Keratinocyte (primary cell): ENCODE data around the gene FBXW12. TPM values are rescaled to one million over a fixed set of nuclear protein-coding genes. Genes with fewer than 3 reads are reported as not detected.

Source experiments
- DNase-seq: peaks from one replicate; pipeline ENCODE4 v3.0.0-alpha.2; 2011; ENCODE audit warnings: low read depth, missing footprints, low spot score
- FAIRE-seq: peaks from 2 replicates; lab custom pipeline; 2011; peaks lifted over from hg19 to GRCh38; lab: Jason Lieb, UNC
- H2AFZ ChIP-seq: 2 replicates; pipeline ENCODE4 v1.6.0; 2012; ENCODE audit warnings: low read length, control low read depth, inconsistent platforms; ENCODE audit not compliant: control insufficient read depth
- H3K27ac ChIP-seq: 2 replicates; pipeline ENCODE4 v1.5.1; 2011; ENCODE audit warnings: low read length; ENCODE audit not compliant: control insufficient read depth, insufficient read depth
- H3K27me3 ChIP-seq: 3 replicates; pipeline ENCODE4 v1.6.0; 2011; ENCODE audit warnings: low read length; ENCODE audit not compliant: control insufficient read depth, insufficient read depth; ENCODE audit errors: extremely low read depth
- H3K36me3 ChIP-seq, 2 experiments: 2 replicates in 1 of 2; 3 replicates in 1 of 2; pipeline ENCODE4 v1.5.1; 2011; ENCODE audit warnings: low read length in 2 of 2, mild to moderate bottlenecking in 1 of 2; ENCODE audit not compliant: control insufficient read depth in 2 of 2, insufficient read depth in 2 of 2; ENCODE audit errors: extremely low read depth in 1 of 2
- H3K4me1 ChIP-seq: 3 replicates; pipeline ENCODE4 v1.5.1; 2011; ENCODE audit warnings: low read length; ENCODE audit not compliant: control insufficient read depth, insufficient read depth; ENCODE audit errors: extremely low read depth
- H3K4me2 ChIP-seq: 3 replicates; pipeline ENCODE4 v1.6.0; 2011; ENCODE audit warnings: low read depth, low read length; ENCODE audit not compliant: control insufficient read depth, insufficient read depth; ENCODE audit errors: extremely low read depth
- H3K4me3 ChIP-seq, 3 experiments: fragments of 200-600 bp in 1 of 3; sonication (generic) in 1 of 3; 2 replicates in 2 of 3; 3 replicates in 1 of 3; pipeline ENCODE4 v1.5.1; 2011 to 2016; ENCODE audit warnings: low read length in 3 of 3, mild to moderate bottlenecking in 3 of 3, control low read depth in 2 of 3, inconsistent platforms in 1 of 3, low read depth in 1 of 3, mixed read lengths in 1 of 3, mixed run types in 1 of 3, moderate library complexity in 1 of 3; ENCODE audit not compliant: control insufficient read depth in 2 of 3, insufficient read depth in 2 of 3; ENCODE audit errors: extremely low read depth in 1 of 3
- H3K79me2 ChIP-seq: 2 replicates; pipeline ENCODE4 v1.6.0; 2012; ENCODE audit warnings: low read length; ENCODE audit not compliant: control insufficient read depth, insufficient read depth
- H3K9ac ChIP-seq: 3 replicates; pipeline ENCODE4 v1.6.0; 2011; ENCODE audit warnings: low read length; ENCODE audit not compliant: control insufficient read depth, insufficient read depth; ENCODE audit errors: extremely low read depth
- H3K9me1 ChIP-seq: 3 replicates; pipeline ENCODE4 v1.6.0; 2011; ENCODE audit warnings: low read length; ENCODE audit not compliant: control insufficient read depth, insufficient read depth; ENCODE audit errors: extremely low read depth
- H3K9me3 ChIP-seq: 2 replicates; pipeline ENCODE4 v1.5.1; 2012; ENCODE audit warnings: low read depth, low read length; ENCODE audit not compliant: control insufficient read depth
- H4K20me1 ChIP-seq: 3 replicates; pipeline ENCODE4 v1.6.0; 2011; ENCODE audit warnings: low read length; ENCODE audit not compliant: control insufficient read depth, insufficient read depth; ENCODE audit errors: extremely low read depth
- EZH2 ChIP-seq: IDR thresholded peaks from one replicate; pipeline ENCODE4 v1.6.1; 2012; ENCODE audit warnings: inconsistent platforms, mild to moderate bottlenecking, low read length, moderate library complexity
- dilution Hi-C: fragments of 300-500 bp; cut with MboI; formaldehyde crosslinking; loops from one replicate; pipeline ENCODE4 v1.7.0; 2020; ENCODE audit warnings: low sequenced_read_pairs; ENCODE audit not compliant: extremely low pct_ligation_motif_present
- polyA plus RNA-seq, 5 experiments: library from polyadenylated mRNA; depleted of rRNA in 3 of 5; stranded (reverse) in 3 of 5; stranded (forward) in 1 of 5; unstranded in 1 of 5; fragments of >200 nt; gene quantifications; 1 replicate in 1 of 5; 2 replicates in 3 of 5; 3 replicates in 1 of 5; pipeline versions ENCODE4 v1.2.1 to v1.2.3, GENCODE V29; 2011 to 2012; ENCODE audit warnings: missing spikeins in 2 of 5, low read depth in 1 of 5, low replicate concordance in 1 of 5
- TF ChIP-seq, protein P1 (sequence below), 3 experiments: IDR thresholded peaks in 1 of 3; conservative IDR thresholded peaks in 1 of 3; optimal IDR thresholded peaks in 1 of 3; 2 replicates in 2 of 3; 3 replicates in 1 of 3; pipeline versions ENCODE3 to v1.5.1; 2011; ENCODE audit warnings: low read length in 3 of 3, mild to moderate bottlenecking in 3 of 3, moderate library complexity in 2 of 3, control low read depth in 1 of 3, inconsistent platforms in 1 of 3; ENCODE audit not compliant: insufficient read depth in 2 of 3; ENCODE audit errors: extremely low read depth in 1 of 3

FBXW12 gene
- polyA plus RNA-seq, 1 donor (not counting 4 experiments of a cell fraction or from before 2014, with no cell fraction given), result not detected

DNA sequence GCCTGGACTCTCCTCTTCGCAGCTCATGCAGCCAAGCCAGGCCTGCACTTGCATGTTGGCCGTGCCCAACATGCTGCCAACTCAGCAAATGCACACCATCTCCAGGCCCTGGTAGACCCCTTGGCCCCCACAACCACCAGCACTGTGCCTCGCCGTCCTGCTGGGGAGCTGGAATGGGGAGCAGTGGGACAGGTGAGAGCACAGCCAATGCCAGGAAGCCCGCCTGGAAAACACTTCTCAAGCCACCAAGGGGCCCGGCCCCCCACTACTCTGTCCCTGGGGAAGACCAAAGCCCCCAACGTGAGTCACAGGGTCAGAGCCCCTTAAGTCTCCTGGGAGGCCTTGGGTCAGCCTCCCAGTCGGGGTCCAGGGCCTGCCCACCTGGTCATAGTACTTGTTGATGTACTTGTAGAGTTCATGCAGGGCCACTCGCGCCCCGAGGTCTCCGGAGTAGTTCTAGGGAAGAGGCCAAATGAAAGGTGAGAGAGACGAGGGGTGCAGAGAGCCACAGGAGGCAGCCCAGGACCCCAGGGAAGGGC lies 33.4 kb downstream of the FBXW12 start:
- no peak overlapping the region for H2AFZ ChIP-seq
- H3K4me1 ChIP-seq, result peaks cover 23% of the 10 kb centered on the region
- H3K9me1 ChIP-seq, result no peaks in the 10 kb centered on the region
- no peaks in the 10 kb centered on the region for H3K79me2 ChIP-seq
- H4K20me1 ChIP-seq, result peaks cover 3% of the 10 kb centered on the region
- TF ChIP-seq, protein P1, sequence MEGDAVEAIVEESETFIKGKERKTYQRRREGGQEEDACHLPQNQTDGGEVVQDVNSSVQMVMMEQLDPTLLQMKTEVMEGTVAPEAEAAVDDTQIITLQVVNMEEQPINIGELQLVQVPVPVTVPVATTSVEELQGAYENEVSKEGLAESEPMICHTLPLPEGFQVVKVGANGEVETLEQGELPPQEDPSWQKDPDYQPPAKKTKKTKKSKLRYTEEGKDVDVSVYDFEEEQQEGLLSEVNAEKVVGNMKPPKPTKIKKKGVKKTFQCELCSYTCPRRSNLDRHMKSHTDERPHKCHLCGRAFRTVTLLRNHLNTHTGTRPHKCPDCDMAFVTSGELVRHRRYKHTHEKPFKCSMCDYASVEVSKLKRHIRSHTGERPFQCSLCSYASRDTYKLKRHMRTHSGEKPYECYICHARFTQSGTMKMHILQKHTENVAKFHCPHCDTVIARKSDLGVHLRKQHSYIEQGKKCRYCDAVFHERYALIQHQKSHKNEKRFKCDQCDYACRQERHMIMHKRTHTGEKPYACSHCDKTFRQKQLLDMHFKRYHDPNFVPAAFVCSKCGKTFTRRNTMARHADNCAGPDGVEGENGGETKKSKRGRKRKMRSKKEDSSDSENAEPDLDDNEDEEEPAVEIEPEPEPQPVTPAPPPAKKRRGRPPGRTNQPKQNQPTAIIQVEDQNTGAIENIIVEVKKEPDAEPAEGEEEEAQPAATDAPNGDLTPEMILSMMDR (optimal IDR thresholded peaks at IDR 0.05 in 1 of 3, IDR thresholded peaks at IDR 0.05 in 1 of 3, conservative IDR thresholded peaks at IDR 0.05 in 1 of 3; ENCODE audit: extremely low read depth in 1 of 3, insufficient read depth in 2 of 3, low read length in 3 of 3), result no peak
- no peak for TF ChIP-seq EZH2
- FAIRE-seq (no peak), DNase-seq (no peak)
- no peak overlapping the region for H3K27ac ChIP-seq
- H3K27me3 ChIP-seq, result no peaks in the 10 kb centered on the region
- no peak overlapping the region for H3K4me2 ChIP-seq
- no peak overlapping the region for H3K4me3 ChIP-seq
- dilution Hi-C loops, result no loop called here
- no peaks in the 10 kb centered on the region for H3K9me3 ChIP-seq
- no peak overlapping the region for H3K9ac ChIP-seq
- H3K36me3 ChIP-seq, result peaks cover 50 to 74% of the 10 kb centered on the region in 2 experiments

DNA sequence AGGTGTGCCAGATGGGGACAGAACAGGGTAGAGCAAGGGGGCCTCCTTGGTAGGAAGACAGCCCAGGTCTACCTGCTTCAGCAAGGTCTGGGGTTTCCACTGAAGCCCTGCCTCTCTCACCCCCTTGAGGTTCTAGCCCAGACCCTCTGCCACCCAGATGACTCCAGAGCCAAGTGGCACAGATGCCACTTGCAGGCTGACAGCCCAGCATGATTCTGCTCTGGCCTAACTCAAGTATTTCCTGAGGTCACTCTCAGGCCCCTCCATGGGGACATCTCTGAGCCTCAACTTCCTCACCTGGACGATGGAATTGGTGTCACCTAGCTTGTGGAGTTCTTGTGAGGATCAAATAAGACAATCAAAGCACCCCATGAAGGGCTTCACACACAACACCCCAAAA lies 34.0 kb downstream of the FBXW12 start:
- H3K27me3 ChIP-seq, result no peaks in the 10 kb centered on the region
- TF ChIP-seq, protein P1 (optimal IDR thresholded peaks at IDR 0.05 in 1 of 3, IDR thresholded peaks at IDR 0.05 in 1 of 3, conservative IDR thresholded peaks at IDR 0.05 in 1 of 3; ENCODE audit: extremely low read depth in 1 of 3, insufficient read depth in 2 of 3, low read length in 3 of 3), result no peak
- no peak for TF ChIP-seq EZH2
- DNase-seq (no peak), FAIRE-seq (no peak)
- H3K9me1 ChIP-seq, result no peaks in the 10 kb centered on the region
- peaks cover 22% of the 10 kb centered on the region for H3K4me1 ChIP-seq
- no peaks in the 10 kb centered on the region for H3K79me2 ChIP-seq
- no peak overlapping the region for H3K27ac ChIP-seq
- dilution Hi-C loops, result no loop called here
- no peak overlapping the region for H3K9ac ChIP-seq
- H3K9me3 ChIP-seq, result no peaks in the 10 kb centered on the region
- H4K20me1 ChIP-seq, result peaks cover 3% of the 10 kb centered on the region
- no peak overlapping the region for H3K4me2 ChIP-seq
- no peak overlapping the region for H3K4me3 ChIP-seq
- peaks cover 55 to 79% of the 10 kb centered on the region in 2 experiments for H3K36me3 ChIP-seq
- no peak overlapping the region for H2AFZ ChIP-seq
